HG02571 (cell line): Measurements from ENCODE around the gene BDP1.
"Not testable (repeated sequence)": the region's sequence is repeated elsewhere in the genome, so short reads cannot be mapped to it uniquely, and the experiment has no call there.

Experiments
- ATAC-seq: cut with Tn5 transposase; IDR thresholded peaks from one replicate; pipeline ENCODE4 v1.9.1; 2021; ENCODE audit warnings: mild to moderate bottlenecking, moderate library complexity; ENCODE audit not compliant: unreplicated experiment

BDP1 gene

DNA sequence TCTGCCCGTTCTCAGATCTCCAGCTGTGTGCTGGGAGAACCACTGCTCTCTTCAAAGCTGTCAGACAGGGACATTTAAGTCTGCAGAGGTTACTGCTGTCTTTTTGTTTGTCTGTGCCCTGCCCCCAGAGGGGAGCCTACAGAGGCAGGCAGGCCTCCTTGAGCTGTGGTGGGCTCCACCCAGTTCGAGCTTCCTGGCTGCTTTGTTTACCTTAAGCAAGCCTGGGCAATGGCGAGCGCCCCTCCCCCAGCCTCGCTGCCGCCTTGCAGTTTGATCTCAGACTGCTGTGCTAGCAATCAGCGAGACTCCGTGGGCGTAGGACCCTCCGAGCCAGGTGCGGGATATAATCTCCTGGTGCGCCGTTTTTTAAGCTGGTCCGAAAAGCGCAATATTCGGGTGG is 154.5 kb downstream of the BDP1 start:
- not testable (repeated sequence) for ATAC-seq

DNA sequence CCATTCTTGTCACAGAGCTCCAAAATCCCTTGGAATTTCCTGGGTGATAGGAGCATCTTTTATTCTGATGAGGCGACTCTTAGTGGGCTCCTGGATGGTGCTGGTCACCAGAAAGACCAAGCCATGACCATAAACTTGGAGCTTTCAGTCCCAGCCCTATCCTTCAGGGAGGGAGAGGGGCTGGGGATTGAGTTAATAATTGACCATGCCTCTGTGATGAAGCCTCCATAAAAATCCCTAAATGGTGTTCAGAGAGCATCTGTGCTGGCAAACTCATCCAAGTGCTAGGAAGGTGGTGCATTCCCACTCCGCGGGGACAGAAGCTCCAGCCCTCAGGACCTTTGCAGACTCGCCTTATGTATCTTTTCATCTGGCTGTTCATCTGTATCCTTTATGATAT is 160.4 kb downstream of the BDP1 start:
- no peak for ATAC-seq
